ENCODE measurements around the gene PDE10A. TPM values are rescaled to one million over a fixed set of nuclear protein-coding genes. Genes with fewer than 3 reads are reported as not detected.

PDE10A gene
- total RNA-seq, 1 experiment from 2014 or later, result not detected

GRCh38 chr6:165634101-165634880 is 28.8 kb downstream of the PDE10A start:
- H3K4me2 ChIP-seq (ENCODE audit: low read depth, low read length, poor library complexity, severe bottlenecking), result no peak overlapping the region
- no peaks in the 10 kb centered on the region for H3K9me3 ChIP-seq (ENCODE audit: low read length)
- H3K9me2 ChIP-seq (replicated peaks; ENCODE audit: insufficient read depth, low read length), result no peaks in the 10 kb centered on the region
- H3K4me3 ChIP-seq (ENCODE audit: low read length), result no peak overlapping the region
- no peak overlapping the region for H2AFZ ChIP-seq (ENCODE audit: low read length)
- H3K36me3 ChIP-seq (ENCODE audit: insufficient read depth, low read length), result no peaks in the 10 kb centered on the region
- H3K27me3 ChIP-seq (ENCODE audit: low read length), result no peaks in the 10 kb centered on the region
- H3K4me1 ChIP-seq (ENCODE audit: low read length), result no peaks in the 10 kb centered on the region
- no peaks in the 10 kb centered on the region for H3K79me2 ChIP-seq (ENCODE audit: low read length)
- H3K9ac ChIP-seq (ENCODE audit: low read length), result no peak overlapping the region
- no peaks in the 10 kb centered on the region for H4K20me1 ChIP-seq (ENCODE audit: insufficient read depth, low read depth, low read length)
- H3K27ac ChIP-seq (ENCODE audit: low read length), result no peak overlapping the region
- no peak for DNase-seq

- no peaks in the 10 kb centered on the region for H3K9me3 ChIP-seq (ENCODE audit: low read length)
- H3K4me3 ChIP-seq (ENCODE audit: low read length), result no peak overlapping the region
- H3K27ac ChIP-seq (ENCODE audit: low read length), result no peak overlapping the region
- H3K27me3 ChIP-seq (ENCODE audit: low read length), result no peaks in the 10 kb centered on the region
- no peaks in the 10 kb centered on the region for H4K20me1 ChIP-seq (ENCODE audit: insufficient read depth, low read depth, low read length)
- no peaks in the 10 kb centered on the region for H3K79me2 ChIP-seq (ENCODE audit: low read length)
- no peak overlapping the region for H3K4me2 ChIP-seq (ENCODE audit: low read depth, low read length, poor library complexity, severe bottlenecking)
- no peaks in the 10 kb centered on the region for H3K9me2 ChIP-seq (replicated peaks; ENCODE audit: insufficient read depth, low read length)
- DNase-seq, result no peak
- H2AFZ ChIP-seq (ENCODE audit: low read length), result no peak overlapping the region
- no peaks in the 10 kb centered on the region for H3K4me1 ChIP-seq (ENCODE audit: low read length)
- no peaks in the 10 kb centered on the region for H3K36me3 ChIP-seq (ENCODE audit: insufficient read depth, low read length)
- no peak overlapping the region for H3K9ac ChIP-seq (ENCODE audit: low read length)
Measured at GRCh38 chr6:165632194-165632593, 30.8 kb downstream of the PDE10A start.

GRCh38 chr6:165630544-165630953 is 32.5 kb downstream of the PDE10A start:
- H3K79me2 ChIP-seq (ENCODE audit: low read length), result no peaks in the 10 kb centered on the region
- no peaks in the 10 kb centered on the region for H3K36me3 ChIP-seq (ENCODE audit: insufficient read depth, low read length)
- no peak overlapping the region for H3K4me2 ChIP-seq (ENCODE audit: low read depth, low read length, poor library complexity, severe bottlenecking)
- no peak overlapping the region for H2AFZ ChIP-seq (ENCODE audit: low read length)
- no peaks in the 10 kb centered on the region for H3K4me1 ChIP-seq (ENCODE audit: low read length)
- no peak overlapping the region for H3K27ac ChIP-seq (ENCODE audit: low read length)
- H3K9ac ChIP-seq (ENCODE audit: low read length), result no peak overlapping the region
- DNase-seq, result no peak
- no peaks in the 10 kb centered on the region for H3K9me3 ChIP-seq (ENCODE audit: low read length)
- H3K9me2 ChIP-seq (replicated peaks; ENCODE audit: insufficient read depth, low read length), result no peaks in the 10 kb centered on the region
- H3K4me3 ChIP-seq (ENCODE audit: low read length), result no peak overlapping the region
- H3K27me3 ChIP-seq (ENCODE audit: low read length), result no peaks in the 10 kb centered on the region
- H4K20me1 ChIP-seq (ENCODE audit: insufficient read depth, low read depth, low read length), result no peaks in the 10 kb centered on the region

GRCh38 chr6:165628955-165629354 is 34.1 kb downstream of the PDE10A start:
- Histone ChIP-seq H3K9ac (ENCODE audit: low read length) (no peak overlapping the region), H3K4me3 (ENCODE audit: low read length) (no peak overlapping the region), H3K4me2 (ENCODE audit: low read depth, low read length, poor library complexity, severe bottlenecking) (no peak overlapping the region), H3K9me2 (replicated peaks; ENCODE audit: insufficient read depth, low read length) (no peaks in the 10 kb centered on the region), H2AFZ (ENCODE audit: low read length) (no peak overlapping the region), H3K27me3 (ENCODE audit: low read length) (no peaks in the 10 kb centered on the region), H3K79me2 (ENCODE audit: low read length) (no peaks in the 10 kb centered on the region), H3K4me1 (ENCODE audit: low read length) (no peaks in the 10 kb centered on the region), H3K27ac (ENCODE audit: low read length) (no peak overlapping the region), H4K20me1 (ENCODE audit: insufficient read depth, low read depth, low read length) (no peaks in the 10 kb centered on the region), H3K9me3 (ENCODE audit: low read length) (no peaks in the 10 kb centered on the region), H3K36me3 (ENCODE audit: insufficient read depth, low read length) (no peaks in the 10 kb centered on the region)
- no peak for DNase-seq

- Histone ChIP-seq H3K9ac (ENCODE audit: low read length) (no peak overlapping the region), H3K4me1 (ENCODE audit: low read length) (no peaks in the 10 kb centered on the region), H3K36me3 (ENCODE audit: insufficient read depth, low read length) (no peaks in the 10 kb centered on the region), H3K4me3 (ENCODE audit: low read length) (no peak overlapping the region), H3K9me2 (replicated peaks; ENCODE audit: insufficient read depth, low read length) (no peaks in the 10 kb centered on the region), H3K27ac (ENCODE audit: low read length) (no peak overlapping the region), H3K4me2 (ENCODE audit: low read depth, low read length, poor library complexity, severe bottlenecking) (no peak overlapping the region), H2AFZ (ENCODE audit: low read length) (no peak overlapping the region), H3K79me2 (ENCODE audit: low read length) (no peaks in the 10 kb centered on the region), H4K20me1 (ENCODE audit: insufficient read depth, low read depth, low read length) (no peaks in the 10 kb centered on the region), H3K9me3 (ENCODE audit: low read length) (no peaks in the 10 kb centered on the region), H3K27me3 (ENCODE audit: low read length) (no peaks in the 10 kb centered on the region)
- DNase-seq, result no peak
Measured at GRCh38 chr6:165627366-165627765, 35.7 kb downstream of the PDE10A start.

- H3K27me3 ChIP-seq (ENCODE audit: low read length), result no peaks in the 10 kb centered on the region
- DNase-seq, result no peak
- H3K79me2 ChIP-seq (ENCODE audit: low read length), result no peaks in the 10 kb centered on the region
- H3K9ac ChIP-seq (ENCODE audit: low read length), result no peak overlapping the region
- H3K9me3 ChIP-seq (ENCODE audit: low read length), result no peaks in the 10 kb centered on the region
- no peaks in the 10 kb centered on the region for H3K36me3 ChIP-seq (ENCODE audit: insufficient read depth, low read length)
- H3K9me2 ChIP-seq (replicated peaks; ENCODE audit: insufficient read depth, low read length), result no peaks in the 10 kb centered on the region
- H3K4me1 ChIP-seq (ENCODE audit: low read length), result no peaks in the 10 kb centered on the region
- H3K27ac ChIP-seq (ENCODE audit: low read length), result no peak overlapping the region
- no peak overlapping the region for H3K4me2 ChIP-seq (ENCODE audit: low read depth, low read length, poor library complexity, severe bottlenecking)
- H2AFZ ChIP-seq (ENCODE audit: low read length), result no peak overlapping the region
- H4K20me1 ChIP-seq (ENCODE audit: insufficient read depth, low read depth, low read length), result no peaks in the 10 kb centered on the region
- H3K4me3 ChIP-seq (ENCODE audit: low read length), result no peak overlapping the region
Measured at GRCh38 chr6:165626711-165627110, 36.3 kb downstream of the PDE10A start.

GRCh38 chr6:165624871-165625639 is 38.0 kb downstream of the PDE10A start:
- Histone ChIP-seq H3K9me2 (replicated peaks; ENCODE audit: insufficient read depth, low read length) (no peaks in the 10 kb centered on the region), H3K4me2 (ENCODE audit: low read depth, low read length, poor library complexity, severe bottlenecking) (no peak overlapping the region), H3K27me3 (ENCODE audit: low read length) (no peaks in the 10 kb centered on the region), H3K36me3 (ENCODE audit: insufficient read depth, low read length) (no peaks in the 10 kb centered on the region), H3K4me1 (ENCODE audit: low read length) (no peaks in the 10 kb centered on the region), H2AFZ (ENCODE audit: low read length) (no peak overlapping the region), H3K9ac (ENCODE audit: low read length) (no peak overlapping the region), H3K4me3 (ENCODE audit: low read length) (no peak overlapping the region), H3K27ac (ENCODE audit: low read length) (no peak overlapping the region), H4K20me1 (ENCODE audit: insufficient read depth, low read depth, low read length) (no peaks in the 10 kb centered on the region), H3K79me2 (ENCODE audit: low read length) (no peaks in the 10 kb centered on the region), H3K9me3 (ENCODE audit: low read length) (no peaks in the 10 kb centered on the region)
- DNase-seq, result no peak

GRCh38 chr6:165621940-165622339 is 41.1 kb downstream of the PDE10A start:
- no peaks in the 10 kb centered on the region for H3K79me2 ChIP-seq (ENCODE audit: low read length)
- H2AFZ ChIP-seq (ENCODE audit: low read length), result no peak overlapping the region
- H3K9ac ChIP-seq (ENCODE audit: low read length), result no peak overlapping the region
- H3K9me3 ChIP-seq (ENCODE audit: low read length), result peaks cover 7% of the 10 kb centered on the region
- no peak for DNase-seq
- H3K4me1 ChIP-seq (ENCODE audit: low read length), result no peaks in the 10 kb centered on the region
- H3K27me3 ChIP-seq (ENCODE audit: low read length), result no peaks in the 10 kb centered on the region
- H3K4me2 ChIP-seq (ENCODE audit: low read depth, low read length, poor library complexity, severe bottlenecking), result no peak overlapping the region
- H3K9me2 ChIP-seq (replicated peaks; ENCODE audit: insufficient read depth, low read length), result no peaks in the 10 kb centered on the region
- no peak overlapping the region for H3K4me3 ChIP-seq (ENCODE audit: low read length)
- no peaks in the 10 kb centered on the region for H3K36me3 ChIP-seq (ENCODE audit: insufficient read depth, low read length)
- H4K20me1 ChIP-seq (ENCODE audit: insufficient read depth, low read depth, low read length), result no peaks in the 10 kb centered on the region
- no peak overlapping the region for H3K27ac ChIP-seq (ENCODE audit: low read length)
